Measurements from ENCODE around the gene DNAL1.
"Not testable (repeated sequence)": the region's sequence is repeated elsewhere in the genome, so short reads cannot be mapped to it uniquely, and the experiment has no call there.

DNAL1 gene

GRCh38 chr14:73696466-73697400, 51.9 kb downstream of the DNAL1 start:
- DNase-seq (ENCODE audit: low spot score) (peak; percentile 65), FAIRE-seq (peak; percentile 93)

GRCh38 chr14:73700325-73700724, 55.5 kb downstream of the DNAL1 start:
- FAIRE-seq (peak; percentile 86), DNase-seq (ENCODE audit: low spot score) (peak; percentile 46)

GRCh38 chr14:73708076-73708475, 63.3 kb downstream of the DNAL1 start:
- not testable (repeated sequence) for FAIRE-seq; DNase-seq (ENCODE audit: low spot score)

- no peak for DNase-seq (ENCODE audit: low spot score)
Measured at GRCh38 chr14:73709904-73710469, 65.2 kb downstream of the DNAL1 start.

GRCh38 chr14:73710737-73711136, 66.0 kb downstream of the DNAL1 start:
- DNase-seq (ENCODE audit: low spot score) (no peak), FAIRE-seq (no peak)

More at GRCh38 chr14:73709904-73710469, 65.2 kb downstream of the DNAL1 start:
- FAIRE-seq: no peak

GRCh38 chr14:73712071-73712506, 67.3 kb downstream of the DNAL1 start:
- FAIRE-seq: no peak
- DNase-seq (ENCODE audit: low spot score): no peak

- no peak for FAIRE-seq
- DNase-seq (ENCODE audit: low spot score): no peak
Measured at GRCh38 chr14:73712540-73713180, 67.9 kb downstream of the DNAL1 start.

- DNase-seq (ENCODE audit: low spot score): no peak
- no peak for FAIRE-seq
Measured at GRCh38 chr14:73713206-73713802, 68.5 kb downstream of the DNAL1 start.

- FAIRE-seq: no peak
- peak; percentile 62 for DNase-seq (ENCODE audit: low spot score)
Measured at GRCh38 chr14:73713803-73714655, 69.2 kb downstream of the DNAL1 start, which contains the start of gene PNMA1. Gene PNMA1 (minus strand): TSS chr14:73714384. CDS start chr14:73713639, 745 bp downstream.

- no peak for DNase-seq (ENCODE audit: low spot score)
Measured at GRCh38 chr14:73714656-73715081, 69.9 kb downstream of the DNAL1 start.

GRCh38 chr14:73715707-73716106, 70.9 kb downstream of the DNAL1 start:
- no peak for FAIRE-seq

More at GRCh38 chr14:73714656-73715081, 69.9 kb downstream of the DNAL1 start:
- FAIRE-seq: no peak

GRCh38 chr14:73717266-73717665, 72.5 kb downstream of the DNAL1 start:
- DNase-seq (ENCODE audit: low spot score) (no peak), FAIRE-seq (no peak)

More at GRCh38 chr14:73715707-73716106, 70.9 kb downstream of the DNAL1 start:
- DNase-seq (ENCODE audit: low spot score): no peak

- DNase-seq (ENCODE audit: low spot score) (no peak), FAIRE-seq (no peak)
Measured at GRCh38 chr14:73717711-73718417, 73.1 kb downstream of the DNAL1 start.

GRCh38 chr14:73718418-73719251, 73.8 kb downstream of the DNAL1 start:
- FAIRE-seq (no peak), DNase-seq (ENCODE audit: low spot score) (no peak)

- no peak for DNase-seq (ENCODE audit: low spot score)
- no peak for FAIRE-seq
Measured at GRCh38 chr14:73719361-73719760, 74.6 kb downstream of the DNAL1 start.

GRCh38 chr14:73719791-73720190, 75.0 kb downstream of the DNAL1 start:
- FAIRE-seq: no peak
- no peak for DNase-seq (ENCODE audit: low spot score)

- FAIRE-seq (no peak), DNase-seq (ENCODE audit: low spot score) (no peak)
Measured at GRCh38 chr14:73720636-73721035, 75.8 kb downstream of the DNAL1 start.

- DNase-seq (ENCODE audit: low spot score) (no peak), FAIRE-seq (no peak)
Measured at GRCh38 chr14:73721101-73721821, 76.5 kb downstream of the DNAL1 start.
